PC-9 (cell line): Measurements from ENCODE around the gene GJC1. TPM values are rescaled to one million over a fixed set of nuclear protein-coding genes. Genes with fewer than 3 reads are reported as not detected.

ENCODE experiments used
- BruUV-seq: library from RNA; stranded (reverse); fragments of 400-500 nt; replicated peaks from 2 replicates; lab custom pipeline; 2021; lab: Mats Ljungman, UMichigan
- CTCF ChIA-PET: fragments of 300-600 bp; sonication (Branson Sonifier 250); formaldehyde crosslinking; loops from one replicate; lab custom pipeline; 2022; ENCODE audit warnings: antibody characterized with exemption; lab: Charles Lee
- POLR2A ChIA-PET: fragments of 300-600 bp; sonication (Branson Sonifier 250); formaldehyde crosslinking; loops from one replicate; lab custom pipeline; 2022; ENCODE audit warnings: antibody characterized with exemption; ENCODE audit not compliant: unreplicated experiment; lab: Charles Lee
- DNase-seq, 2 experiments: peaks; one replicate each; pipeline versions ENCODE4 v3.0.0 to v3.0.0-alpha.2; 2015 to 2022; ENCODE audit warnings: mixed read lengths in 1 of 2
- H2AFZ ChIP-seq: fragments of 200-600 bp; sonication (generic); 2 replicates; pipeline ENCODE4 v1.8.1; 2017; ENCODE audit warnings: antibody characterized with exemption
- H3F3A ChIP-seq: fragments of 200-600 bp; sonication (generic); 2 replicates; pipeline ENCODE4 v1.8.1; 2017; ENCODE audit warnings: antibody characterized with exemption, mild to moderate bottlenecking, low read depth; ENCODE audit not compliant: insufficient read depth
- H3K27ac ChIP-seq: fragments of 200-600 bp; sonication (generic); 2 replicates; pipeline ENCODE4 v1.6.1; 2016; ENCODE audit warnings: mixed run types
- H3K27me3 ChIP-seq: fragments of 200-600 bp; sonication (generic); 2 replicates; pipeline ENCODE4 v1.6.1; 2016; ENCODE audit warnings: low read depth, mixed run types; ENCODE audit not compliant: insufficient read depth
- H3K36me3 ChIP-seq: fragments of 200-600 bp; sonication (generic); 2 replicates; pipeline ENCODE4 v1.6.1; 2016; ENCODE audit warnings: low read depth, mixed run types
- H3K4me1 ChIP-seq: fragments of 200-600 bp; sonication (generic); replicated peaks from 2 replicates; pipeline ENCODE4 v1.6.1; 2016; ENCODE audit warnings: mixed run types; ENCODE audit not compliant: insufficient read depth
- H3K4me2 ChIP-seq: fragments of 200-600 bp; sonication (generic); 2 replicates; pipeline ENCODE4 v1.6.1; 2017; ENCODE audit warnings: mixed run types
- H3K4me3 ChIP-seq: fragments of 200-600 bp; sonication (generic); 2 replicates; pipeline ENCODE4 v1.6.1; 2016; ENCODE audit warnings: mixed run types
- H3K79me2 ChIP-seq: fragments of 200-600 bp; sonication (generic); 2 replicates; pipeline ENCODE4 v1.6.1; 2017; ENCODE audit warnings: low read depth, mixed run types
- H3K9me2 ChIP-seq: fragments of 200-600 bp; sonication (generic); 2 replicates; pipeline ENCODE4 v1.8.1; 2017; ENCODE audit warnings: mild to moderate bottlenecking; ENCODE audit not compliant: insufficient read depth
- H3K9me3 ChIP-seq: fragments of 200-600 bp; sonication (generic); 2 replicates; pipeline ENCODE4 v1.8.1; 2016; ENCODE audit warnings: low read depth; ENCODE audit not compliant: insufficient read depth
- H4K20me1 ChIP-seq: fragments of 200-600 bp; sonication (generic); 2 replicates; pipeline ENCODE4 v1.8.1; 2017; ENCODE audit not compliant: insufficient read depth
- EZH2 ChIP-seq: fragments of 200-600 bp; sonication (generic); IDR thresholded peaks from 2 replicates; pipeline ENCODE4 v1.8.0; 2017; ENCODE audit warnings: antibody characterized with exemption, low read depth
- intact Hi-C: fragments of 100-400 bp; cut with micrococcal nuclease; formaldehyde crosslinking; loops from one replicate; pipeline ENCODE4 v1.10.0; 2022; ENCODE audit not compliant: unreplicated experiment
- total RNA-seq: library from RNA; stranded (reverse); gene quantifications from 2 replicates; pipeline ENCODE4 v1.2.3, GENCODE V29; 2021
- TF ChIP-seq, protein P1 (sequence below): fragments of 200-600 bp; sonication (generic); conservative IDR thresholded peaks from 2 replicates; pipeline ENCODE4 v1.6.1; 2017; ENCODE audit warnings: mixed run types, antibody characterized with exemption, mild to moderate bottlenecking, moderate library complexity

GJC1 gene
- total RNA-seq, 1 experiment from 2014 or later, result 42.6 TPM

DNA sequence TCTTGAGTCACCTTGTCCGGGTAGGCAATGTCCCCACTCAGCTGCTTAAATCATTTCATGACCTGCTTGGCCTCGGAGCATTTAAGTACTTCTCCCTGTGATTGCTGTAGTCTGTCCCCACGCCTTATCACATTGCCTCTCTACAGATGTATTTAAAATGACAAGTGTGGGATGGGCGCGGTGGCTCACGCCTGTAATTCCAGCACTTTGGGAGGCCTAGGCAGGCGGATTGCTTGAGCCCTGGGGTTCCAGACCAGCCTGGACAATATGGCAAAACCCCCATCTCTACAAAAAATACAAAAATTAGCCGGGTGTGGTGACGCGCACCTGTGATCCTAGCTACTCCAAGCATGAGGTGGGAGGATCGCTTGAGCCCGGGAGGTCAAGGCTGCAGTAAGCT is 1.3 kb upstream of the GJC1 start:
- POLR2A ChIA-PET, result no interaction called here
- no peaks in the 10 kb centered on the region for H3K9me2 ChIP-seq
- peak overlapping the region; percentile 77; the same call in 1 of the 2 replicates for H3K4me2 ChIP-seq
- H4K20me1 ChIP-seq, result no peaks in the 10 kb centered on the region
- peaks cover 17% of the 10 kb centered on the region for H3K4me1 ChIP-seq
- H3K27me3 ChIP-seq, result no peaks in the 10 kb centered on the region
- peaks cover 28% of the 10 kb centered on the region for H3K79me2 ChIP-seq
- DNase-seq, result no peak
- CTCF ChIA-PET, result no interaction called here
- no TSS peak for BruUV-seq
- TF ChIP-seq EZH2, result no peak
- no peak overlapping the region for H3K4me3 ChIP-seq
- no peaks in the 10 kb centered on the region for H3K36me3 ChIP-seq
- H2AFZ ChIP-seq, result no peak overlapping the region
- no peaks in the 10 kb centered on the region for H3K9me3 ChIP-seq
- intact Hi-C loops, result no loop called here
- no peak overlapping the region for H3K27ac ChIP-seq
- peaks cover 12% of the 10 kb centered on the region; the same call in 1 of the 2 replicates for H3F3A ChIP-seq

DNA sequence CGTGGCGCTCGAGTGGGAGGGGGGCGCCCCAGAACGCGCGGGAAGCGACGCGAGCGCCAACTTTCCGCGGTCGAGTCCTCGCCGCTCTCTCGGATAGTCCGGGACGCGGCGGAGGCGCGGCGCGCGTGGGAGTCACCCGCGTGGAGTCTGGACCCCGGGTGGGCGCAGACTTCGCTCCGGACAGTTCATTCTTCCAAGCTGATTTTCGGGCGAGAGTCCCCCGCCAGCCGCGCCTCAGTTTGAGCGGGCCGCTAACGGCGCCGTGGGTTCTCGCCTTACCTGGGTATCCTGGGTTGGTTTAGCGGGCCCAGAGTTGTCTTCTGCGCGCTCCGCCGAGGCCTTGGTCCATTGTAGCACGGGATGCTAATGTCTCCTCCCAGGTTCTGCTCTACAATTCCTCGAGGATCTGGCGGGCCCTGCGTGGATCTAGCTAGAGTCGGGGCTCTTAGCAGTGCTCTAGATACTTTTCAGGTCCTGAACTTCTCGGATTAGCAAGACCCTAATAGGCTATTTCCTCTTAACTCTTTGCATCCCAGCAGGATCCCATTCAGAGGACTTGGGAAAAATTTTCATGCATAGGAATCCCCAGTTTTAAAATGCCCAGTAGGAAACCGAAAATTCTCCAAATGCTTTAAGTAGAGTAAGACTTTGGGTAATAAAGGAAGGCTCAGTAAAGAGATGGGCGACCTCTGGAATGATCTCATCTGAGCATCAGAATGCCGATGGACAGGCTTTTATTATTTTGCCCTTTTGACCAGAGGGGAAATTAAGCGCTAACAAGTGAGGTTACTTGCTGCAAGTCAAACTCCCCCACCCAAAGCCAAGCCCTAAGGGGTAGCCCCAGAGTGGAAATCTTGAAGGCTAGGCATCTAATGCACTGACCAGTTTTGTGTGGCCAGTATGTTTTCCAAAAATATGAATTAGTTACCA is 537 bp upstream of the GJC1 start:
- Histone ChIP-seq H3F3A (peaks cover 12% of the 10 kb centered on the region; the same call in 1 of the 2 replicates), H4K20me1 (no peaks in the 10 kb centered on the region), H3K9me3 (no peaks in the 10 kb centered on the region), H3K79me2 (peaks cover 32% of the 10 kb centered on the region), H3K27me3 (no peaks in the 10 kb centered on the region), H3K4me2 (peak overlapping the region; percentile 77), H2AFZ (peak overlapping the region; percentile 89), H3K9me2 (no peaks in the 10 kb centered on the region), H3K4me3 (peak overlapping the region; percentile 89), H3K27ac (no peak overlapping the region), H3K36me3 (no peaks in the 10 kb centered on the region), H3K4me1 (peaks cover 17% of the 10 kb centered on the region)
- DNase-seq, result peak in 1 of 2 experiments; percentile 35
- BruUV-seq, result TSS peak; percentile 79
- TF ChIP-seq, protein P1, sequence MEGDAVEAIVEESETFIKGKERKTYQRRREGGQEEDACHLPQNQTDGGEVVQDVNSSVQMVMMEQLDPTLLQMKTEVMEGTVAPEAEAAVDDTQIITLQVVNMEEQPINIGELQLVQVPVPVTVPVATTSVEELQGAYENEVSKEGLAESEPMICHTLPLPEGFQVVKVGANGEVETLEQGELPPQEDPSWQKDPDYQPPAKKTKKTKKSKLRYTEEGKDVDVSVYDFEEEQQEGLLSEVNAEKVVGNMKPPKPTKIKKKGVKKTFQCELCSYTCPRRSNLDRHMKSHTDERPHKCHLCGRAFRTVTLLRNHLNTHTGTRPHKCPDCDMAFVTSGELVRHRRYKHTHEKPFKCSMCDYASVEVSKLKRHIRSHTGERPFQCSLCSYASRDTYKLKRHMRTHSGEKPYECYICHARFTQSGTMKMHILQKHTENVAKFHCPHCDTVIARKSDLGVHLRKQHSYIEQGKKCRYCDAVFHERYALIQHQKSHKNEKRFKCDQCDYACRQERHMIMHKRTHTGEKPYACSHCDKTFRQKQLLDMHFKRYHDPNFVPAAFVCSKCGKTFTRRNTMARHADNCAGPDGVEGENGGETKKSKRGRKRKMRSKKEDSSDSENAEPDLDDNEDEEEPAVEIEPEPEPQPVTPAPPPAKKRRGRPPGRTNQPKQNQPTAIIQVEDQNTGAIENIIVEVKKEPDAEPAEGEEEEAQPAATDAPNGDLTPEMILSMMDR, result no peak
- no peak for TF ChIP-seq EZH2
- CTCF ChIA-PET, result no interaction called here
- intact Hi-C loops, result no loop called here
- POLR2A ChIA-PET, result interaction anchor here (0.6 kb wide), 1 partner anchor 40 kb away, joined by 3 read pairs; no protein-coding TSS in a partner anchor

DNA sequence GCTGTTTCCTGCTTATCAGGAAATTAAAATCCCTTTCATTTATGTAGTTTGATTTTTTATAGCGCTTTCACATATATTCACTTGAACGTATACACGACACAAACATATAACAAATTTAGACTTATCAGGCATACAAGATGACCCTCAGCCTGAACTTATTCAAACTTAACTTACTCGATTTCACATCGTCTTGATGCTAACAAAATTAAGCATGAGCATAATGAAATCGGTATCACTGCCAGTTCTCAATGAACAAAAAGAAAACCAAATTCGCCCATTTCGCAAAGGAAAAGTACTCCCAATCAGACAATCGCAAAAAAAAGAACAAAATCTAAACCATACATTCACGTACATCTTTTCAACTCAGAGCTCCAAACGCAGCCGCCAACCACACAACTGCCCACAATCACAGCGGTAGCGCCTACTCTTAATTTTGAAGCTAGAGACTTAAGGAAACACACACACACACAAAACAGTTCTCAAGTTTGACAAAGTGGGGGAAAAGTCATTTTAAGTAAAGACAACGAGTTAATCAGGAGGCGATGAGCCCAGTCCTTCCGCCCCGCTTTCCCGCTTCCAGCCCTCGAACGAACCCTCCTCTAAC is 1.1 kb downstream of the GJC1 start:
- no peak for DNase-seq
- no peaks in the 10 kb centered on the region for H3K9me2 ChIP-seq
- H3K4me2 ChIP-seq, result peak overlapping the region; percentile 87
- no peaks in the 10 kb centered on the region for H4K20me1 ChIP-seq
- peak overlapping the region; percentile 92 for H2AFZ ChIP-seq
- POLR2A ChIA-PET, result interaction anchor here (0.5 kb wide), 1 partner anchor 48 kb away, joined by 4 read pairs; no protein-coding TSS in a partner anchor
- H3K9me3 ChIP-seq, result no peaks in the 10 kb centered on the region
- CTCF ChIA-PET, result no interaction called here
- no peaks in the 10 kb centered on the region for H3K36me3 ChIP-seq
- peaks cover 47% of the 10 kb centered on the region for H3K79me2 ChIP-seq
- peaks cover 12% of the 10 kb centered on the region; the same call in 1 of the 2 replicates for H3F3A ChIP-seq
- peak overlapping the region; percentile 89 for H3K4me3 ChIP-seq
- no peak overlapping the region for H3K27ac ChIP-seq
- TF ChIP-seq, protein P1, result no peak
- no peak for TF ChIP-seq EZH2
- H3K27me3 ChIP-seq, result no peaks in the 10 kb centered on the region
- BruUV-seq, result TSS peak; percentile 37
- H3K4me1 ChIP-seq, result peaks cover 17% of the 10 kb centered on the region
- intact Hi-C loops, result loop anchor here (5.0 kb wide), 1 partner anchor 37 kb away; no protein-coding TSS in a partner anchor
